ENCODE data around the gene METTL1. TPM values are rescaled to one million over a fixed set of nuclear protein-coding genes. Genes with fewer than 3 reads are reported as not detected.

Gene METTL1
- total and polyA plus RNA-seq, 7 donors = 3.8 to 16.7 (median 9.3) TPM

DNA sequence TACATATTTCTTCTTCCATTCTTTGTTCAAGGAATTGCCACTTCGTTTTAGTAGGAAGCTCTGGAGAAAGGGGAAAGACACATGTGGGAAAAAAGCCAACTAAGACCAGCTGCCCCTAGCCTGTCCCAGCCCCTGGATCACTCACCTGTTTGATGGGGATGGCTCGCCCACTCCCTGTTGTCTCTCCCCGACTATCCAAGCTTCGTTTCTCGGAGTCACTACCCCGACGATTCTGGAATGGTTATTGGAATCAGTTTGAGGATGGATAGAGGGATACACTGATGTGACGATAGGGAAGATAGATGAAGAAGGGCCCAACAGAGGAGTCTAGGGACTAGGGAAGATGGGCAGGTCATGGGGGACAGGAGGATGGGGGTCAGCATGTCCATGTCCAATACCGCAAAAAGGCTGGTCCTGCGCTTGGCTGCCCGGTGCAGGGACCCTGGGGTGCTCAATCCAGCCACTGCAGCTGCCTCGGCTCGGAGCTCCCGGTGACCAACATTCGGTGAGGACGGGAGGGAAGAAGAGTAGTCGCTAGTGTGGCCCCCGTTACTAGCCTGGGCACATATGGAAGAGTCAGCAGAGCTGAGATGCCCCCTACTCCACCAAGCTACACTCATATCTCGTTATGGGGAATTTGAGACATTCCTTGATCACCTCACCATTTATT, 40.4 kb downstream of the METTL1 start:
- 84 to 86% methylated on average over 19 of the region's 19 CpGs for WGBS, 2 donors
- no peaks in the 10 kb centered on the region for H3K36me3 ChIP-seq
- H3K27me3 ChIP-seq = peaks cover 25 to 72% (median 52%) of the 10 kb centered on the region in 3 donors
- no peak overlapping the region for H3K4me3 ChIP-seq
- H3K4me1 ChIP-seq = peaks cover 0 to 23% (median 22%) of the 10 kb centered on the region in 4 donors
- intact Hi-C loops (cut with DNase I) = no loop called here
- no peak for DNase-seq
- H3K9me3 ChIP-seq = no peaks in the 10 kb centered on the region
- no peak overlapping the region for H3K27ac ChIP-seq
- TF ChIP-seq POLR2A (IDR thresholded peaks at IDR 0.05) (no peak), POLR2AphosphoS5 (IDR thresholded peaks at IDR 0.05) (no peak), EP300 (IDR thresholded peaks at IDR 0.05) (no peak)
- TF ChIP-seq, protein P1, sequence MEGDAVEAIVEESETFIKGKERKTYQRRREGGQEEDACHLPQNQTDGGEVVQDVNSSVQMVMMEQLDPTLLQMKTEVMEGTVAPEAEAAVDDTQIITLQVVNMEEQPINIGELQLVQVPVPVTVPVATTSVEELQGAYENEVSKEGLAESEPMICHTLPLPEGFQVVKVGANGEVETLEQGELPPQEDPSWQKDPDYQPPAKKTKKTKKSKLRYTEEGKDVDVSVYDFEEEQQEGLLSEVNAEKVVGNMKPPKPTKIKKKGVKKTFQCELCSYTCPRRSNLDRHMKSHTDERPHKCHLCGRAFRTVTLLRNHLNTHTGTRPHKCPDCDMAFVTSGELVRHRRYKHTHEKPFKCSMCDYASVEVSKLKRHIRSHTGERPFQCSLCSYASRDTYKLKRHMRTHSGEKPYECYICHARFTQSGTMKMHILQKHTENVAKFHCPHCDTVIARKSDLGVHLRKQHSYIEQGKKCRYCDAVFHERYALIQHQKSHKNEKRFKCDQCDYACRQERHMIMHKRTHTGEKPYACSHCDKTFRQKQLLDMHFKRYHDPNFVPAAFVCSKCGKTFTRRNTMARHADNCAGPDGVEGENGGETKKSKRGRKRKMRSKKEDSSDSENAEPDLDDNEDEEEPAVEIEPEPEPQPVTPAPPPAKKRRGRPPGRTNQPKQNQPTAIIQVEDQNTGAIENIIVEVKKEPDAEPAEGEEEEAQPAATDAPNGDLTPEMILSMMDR (IDR thresholded peaks at IDR 0.05) = no peak

DNA sequence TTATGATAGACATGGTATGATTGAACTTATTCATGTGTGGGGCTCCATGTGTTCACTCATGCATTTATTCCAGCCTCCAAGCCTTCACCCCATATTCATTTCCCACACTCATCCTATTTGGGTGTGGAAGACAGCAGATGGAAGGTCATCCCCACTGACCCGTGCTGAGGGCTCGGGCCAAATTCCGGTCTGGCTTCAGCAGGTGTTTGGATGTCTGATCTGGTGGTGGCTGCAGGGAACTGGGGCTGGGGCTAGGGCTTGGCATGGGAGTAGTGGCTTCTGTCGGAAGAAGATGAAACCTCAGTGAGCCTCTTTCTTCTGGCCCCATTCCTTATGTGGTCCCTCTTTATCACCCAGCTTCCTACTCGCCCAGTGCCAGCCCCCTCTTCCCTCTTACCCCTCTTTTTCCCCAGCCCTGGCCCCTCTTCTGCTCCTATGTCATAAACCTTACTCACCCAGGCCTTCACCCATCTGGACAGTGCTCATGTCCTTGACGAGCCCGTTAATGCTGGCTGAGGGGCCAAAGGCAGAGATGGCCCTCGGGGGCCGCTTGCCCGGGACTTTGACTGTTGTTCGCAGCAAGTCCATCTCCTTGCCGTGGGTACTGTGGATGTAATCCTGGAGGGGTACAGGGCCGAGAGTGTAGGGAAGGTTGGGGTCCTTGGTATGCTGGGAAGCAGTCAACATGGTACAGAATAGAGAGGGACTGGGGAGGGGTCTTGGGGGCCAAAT, 41.4 kb downstream of the METTL1 start:
- intact Hi-C loops (cut with DNase I) = no loop called here
- peaks cover 0 to 23% (median 18%) of the 10 kb centered on the region in 4 donors for H3K4me1 ChIP-seq
- 75 to 84% methylated on average over 13 of the region's 13 CpGs for WGBS, 2 donors
- TF ChIP-seq POLR2A (IDR thresholded peaks at IDR 0.05) = no peak
- TF ChIP-seq EP300 (IDR thresholded peaks at IDR 0.05) = no peak
- TF ChIP-seq, protein P1 (IDR thresholded peaks at IDR 0.05) = no peak
- no peak for TF ChIP-seq POLR2AphosphoS5 (IDR thresholded peaks at IDR 0.05)
- peaks cover 19 to 72% (median 44%) of the 10 kb centered on the region in 3 donors for H3K27me3 ChIP-seq
- DNase-seq = no peak
- no peak overlapping the region for H3K27ac ChIP-seq
- no peaks in the 10 kb centered on the region for H3K9me3 ChIP-seq
- no peak overlapping the region for H3K4me3 ChIP-seq
- H3K36me3 ChIP-seq = no peaks in the 10 kb centered on the region

DNA sequence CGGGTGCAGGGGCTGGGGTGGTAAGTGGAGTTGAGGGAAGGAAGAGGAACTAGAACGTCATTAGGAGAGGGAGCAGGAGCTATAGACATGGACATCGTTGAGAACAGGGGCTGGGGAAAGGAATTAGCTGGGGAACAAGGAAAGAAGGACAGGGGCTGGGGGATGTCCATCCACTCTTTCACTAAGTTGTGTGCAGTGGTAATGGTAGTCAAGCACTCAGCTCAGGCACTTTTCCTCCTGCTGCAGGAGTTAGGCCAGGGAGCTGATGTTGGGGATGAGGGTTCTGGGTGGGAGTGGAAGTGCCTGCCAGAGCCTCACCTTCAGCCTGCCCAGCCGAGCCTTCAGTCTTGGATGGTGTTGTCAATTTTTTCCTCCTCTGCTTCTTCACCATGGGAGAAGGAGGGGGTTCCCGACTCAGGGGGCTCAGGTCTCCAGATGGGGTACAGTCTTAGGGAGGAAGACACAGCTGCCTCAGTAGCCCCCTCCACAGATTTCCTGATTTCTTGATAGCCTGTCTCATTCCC, 42.5 kb downstream of the METTL1 start:
- no peak overlapping the region for H3K4me3 ChIP-seq
- TF ChIP-seq POLR2A (IDR thresholded peaks at IDR 0.05) (no peak), EP300 (IDR thresholded peaks at IDR 0.05) (no peak), POLR2AphosphoS5 (IDR thresholded peaks at IDR 0.05) (no peak)
- TF ChIP-seq, protein P1 (IDR thresholded peaks at IDR 0.05) = no peak
- peaks cover 10 to 72% (median 42%) of the 10 kb centered on the region in 3 donors for H3K27me3 ChIP-seq
- no peaks in the 10 kb centered on the region for H3K36me3 ChIP-seq
- 40 to 64% methylated on average over 5 of the region's 5 CpGs for WGBS, 2 donors
- H3K4me1 ChIP-seq = peaks cover 0 to 21% (median 17%) of the 10 kb centered on the region in 4 donors
- no peak overlapping the region for H3K27ac ChIP-seq
- no peaks in the 10 kb centered on the region for H3K9me3 ChIP-seq
- DNase-seq = no peak
- intact Hi-C loops (cut with DNase I) = no loop called here

DNA sequence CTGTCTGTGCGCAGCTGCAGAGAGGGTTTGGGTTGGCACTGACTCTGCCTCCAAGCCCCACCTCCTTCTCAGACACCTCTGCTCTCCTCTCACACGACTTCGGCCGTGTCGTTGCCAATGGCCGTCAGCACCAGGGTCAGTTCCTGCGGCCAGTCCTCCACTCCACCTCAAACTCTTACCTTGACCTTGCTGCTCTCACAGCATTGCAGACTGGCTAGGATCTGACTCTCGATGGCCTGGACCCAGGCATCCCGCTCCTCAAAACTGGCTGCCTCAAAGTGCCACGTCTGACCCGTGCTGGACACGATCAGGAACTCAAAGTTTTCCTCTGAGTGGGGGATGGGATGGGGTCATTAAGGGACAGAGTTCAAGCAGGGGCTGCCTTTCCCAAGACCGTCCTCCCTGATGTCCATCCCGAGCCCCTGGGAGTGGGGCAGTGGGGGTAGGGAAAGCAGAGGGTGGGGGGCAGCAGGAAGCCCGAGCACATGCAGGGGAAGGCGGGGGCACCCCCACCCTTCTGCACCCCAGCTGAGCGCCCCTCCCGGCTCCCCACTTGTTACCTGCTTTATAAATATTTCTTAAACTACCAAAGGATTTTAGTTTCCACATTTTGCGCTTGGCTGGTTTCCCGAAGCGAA, 44.0 kb downstream of the METTL1 start:
- DNase-seq = no peak
- TF ChIP-seq POLR2AphosphoS5 (IDR thresholded peaks at IDR 0.05) (no peak), POLR2A (IDR thresholded peaks at IDR 0.05) (no peak), EP300 (IDR thresholded peaks at IDR 0.05) (no peak)
- TF ChIP-seq, protein P1 (IDR thresholded peaks at IDR 0.05) = no peak
- Histone ChIP-seq H3K36me3 (no peaks in the 10 kb centered on the region), H3K4me1 (peaks cover 0 to 21% (median 17%) of the 10 kb centered on the region in 4 donors), H3K27me3 (peaks cover 0 to 59% (median 30%) of the 10 kb centered on the region in 3 donors), H3K9me3 (no peaks in the 10 kb centered on the region), H3K4me3 (no peak overlapping the region), H3K27ac (no peak overlapping the region)
- intact Hi-C loops (cut with DNase I) = no loop called here
- WGBS, 2 donors = 36 to 68% methylated on average over 21 of the region's 21 CpGs

Data from sigmoid colon (tissue), 7 donors.